Left kidney (tissue), 2 donors: ENCODE measurements around the gene CAVIN3. TPM values are rescaled to one million over a fixed set of nuclear protein-coding genes. Genes with fewer than 3 reads are reported as not detected.
"Not testable (repeated sequence)": the region's sequence is repeated elsewhere in the genome, so short reads cannot be mapped to it uniquely, and the experiment has no call there.

ENCODE experiments used
- DNase-seq: peaks from one replicate; pipeline ENCODE4 v3.0.0-alpha.2; 2013
- polyA plus RNA-seq: library from polyadenylated mRNA; unstranded; fragments of 120-200 nt; gene quantifications from one replicate; pipeline ENCODE4 v1.2.1, GENCODE V29; 2013; ENCODE audit not compliant: insufficient read length

Gene CAVIN3
- polyA plus RNA-seq, 1 donor = 8.5 TPM

- DNase-seq = no peak
These were observed 7.5 kb upstream of the CAVIN3 start for GRCh38 chr11:6327806-6328205.

GRCh38 chr11:6326985-6327384, 6.7 kb upstream of the CAVIN3 start:
- no peak for DNase-seq

- no peak for DNase-seq
These were observed 6.0 kb upstream of the CAVIN3 start for GRCh38 chr11:6326303-6326702.

- no peak for DNase-seq
These were observed 3.1 kb upstream of the CAVIN3 start for GRCh38 chr11:6323291-6323905.

GRCh38 chr11:6321961-6322362, 1.7 kb upstream of the CAVIN3 start:
- no peak for DNase-seq

GRCh38 chr11:6321356-6321755, 1.1 kb upstream of the CAVIN3 start:
- DNase-seq = no peak

- peak; percentile 72 for DNase-seq
These were observed 444 bp downstream of the CAVIN3 start for GRCh38 chr11:6319704-6320410.

GRCh38 chr11:6319001-6319703, 1.1 kb downstream of the CAVIN3 start:
- peak; percentile 21 for DNase-seq

- no peak for DNase-seq
These were observed 2.1 kb downstream of the CAVIN3 start for GRCh38 chr11:6318204-6318603.

- DNase-seq = peak; percentile 56
These were observed 4.4 kb downstream of the CAVIN3 start for GRCh38 chr11:6315811-6316425.

- no peak for DNase-seq
These were observed 8.2 kb downstream of the CAVIN3 start for GRCh38 chr11:6312106-6312505.

- no peak for DNase-seq
These were observed 12.4 kb downstream of the CAVIN3 start for GRCh38 chr11:6307876-6308275.

- no peak for DNase-seq
These were observed 15.0 kb downstream of the CAVIN3 start for GRCh38 chr11:6305297-6305696.

- DNase-seq = no peak
These were observed 16.6 kb downstream of the CAVIN3 start for GRCh38 chr11:6303661-6304060.

GRCh38 chr11:6301096-6301495, 19.2 kb downstream of the CAVIN3 start:
- no peak for DNase-seq

- DNase-seq = no peak
These were observed 20.0 kb downstream of the CAVIN3 start for GRCh38 chr11:6300325-6300724.

GRCh38 chr11:6298605-6299004, 21.7 kb downstream of the CAVIN3 start:
- DNase-seq = no peak

- DNase-seq = no peak
These were observed 22.5 kb downstream of the CAVIN3 start for GRCh38 chr11:6297831-6298230.

GRCh38 chr11:6285019-6285418, 35.3 kb downstream of the CAVIN3 start:
- DNase-seq = no peak

GRCh38 chr11:6284250-6284649, 36.1 kb downstream of the CAVIN3 start:
- no peak for DNase-seq

- DNase-seq = no peak
These were observed 36.8 kb downstream of the CAVIN3 start for GRCh38 chr11:6283453-6284023.

GRCh38 chr11:6280809-6281208, 39.5 kb downstream of the CAVIN3 start:
- not testable (repeated sequence) for DNase-seq

- DNase-seq = no peak
These were observed 47.1 kb downstream of the CAVIN3 start for GRCh38 chr11:6273188-6273587.
